GM18858 (cell line): Measurements from ENCODE around the gene GJD2.

Experiments used
- ATAC-seq: cut with Tn5 transposase; IDR thresholded peaks from one replicate; pipeline ENCODE4 v1.9.1; 2021; ENCODE audit not compliant: unreplicated experiment

Gene GJD2

GRCh38 chr15:34726406-34727100 lies 28.2 kb downstream of the GJD2 start:
- ATAC-seq: no peak

GRCh38 chr15:34725556-34725955 lies 29.2 kb downstream of the GJD2 start:
- ATAC-seq: no peak

DNA sequence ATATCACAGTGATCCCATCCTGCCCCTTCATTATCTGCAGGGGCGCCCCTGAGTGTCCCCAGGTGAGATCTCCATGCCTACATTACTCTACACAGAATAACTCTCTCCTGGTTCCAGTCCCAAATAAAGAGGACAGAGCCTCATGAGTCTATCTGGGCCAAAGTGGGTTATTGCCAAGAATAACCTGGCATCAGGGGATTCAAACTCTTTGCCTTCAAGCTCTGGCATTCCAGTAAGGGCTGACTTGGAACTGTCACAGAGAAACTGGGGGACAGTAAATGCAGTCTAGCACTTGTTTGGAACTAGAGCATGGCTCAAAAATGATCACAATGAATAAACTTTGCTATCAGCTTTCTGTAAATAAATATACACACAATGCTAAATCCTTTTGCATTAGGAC lies 30.3 kb downstream of the GJD2 start:
- ATAC-seq: no peak

DNA sequence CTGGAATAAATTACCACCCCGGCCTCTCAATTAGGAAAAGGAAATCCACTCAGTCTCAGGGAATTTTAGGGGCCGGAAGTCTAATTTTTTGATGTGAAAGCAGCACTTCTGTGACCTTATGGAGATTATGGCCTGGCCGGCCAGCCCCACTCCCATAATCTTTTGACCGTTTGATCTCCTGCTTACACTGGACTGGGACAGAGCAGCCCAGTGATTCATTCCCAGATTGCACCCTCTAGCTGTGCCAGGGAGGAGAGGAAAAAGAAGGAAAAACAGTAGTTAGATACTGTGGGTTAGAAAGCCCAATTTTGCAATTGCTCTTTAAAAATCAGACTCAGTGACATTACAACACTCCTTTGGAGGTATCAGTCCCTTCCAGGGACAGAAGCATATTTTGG lies 32.4 kb downstream of the GJD2 start:
- ATAC-seq: no peak

GRCh38 chr15:34721802-34722438 lies 32.9 kb downstream of the GJD2 start:
- ATAC-seq: no peak

DNA sequence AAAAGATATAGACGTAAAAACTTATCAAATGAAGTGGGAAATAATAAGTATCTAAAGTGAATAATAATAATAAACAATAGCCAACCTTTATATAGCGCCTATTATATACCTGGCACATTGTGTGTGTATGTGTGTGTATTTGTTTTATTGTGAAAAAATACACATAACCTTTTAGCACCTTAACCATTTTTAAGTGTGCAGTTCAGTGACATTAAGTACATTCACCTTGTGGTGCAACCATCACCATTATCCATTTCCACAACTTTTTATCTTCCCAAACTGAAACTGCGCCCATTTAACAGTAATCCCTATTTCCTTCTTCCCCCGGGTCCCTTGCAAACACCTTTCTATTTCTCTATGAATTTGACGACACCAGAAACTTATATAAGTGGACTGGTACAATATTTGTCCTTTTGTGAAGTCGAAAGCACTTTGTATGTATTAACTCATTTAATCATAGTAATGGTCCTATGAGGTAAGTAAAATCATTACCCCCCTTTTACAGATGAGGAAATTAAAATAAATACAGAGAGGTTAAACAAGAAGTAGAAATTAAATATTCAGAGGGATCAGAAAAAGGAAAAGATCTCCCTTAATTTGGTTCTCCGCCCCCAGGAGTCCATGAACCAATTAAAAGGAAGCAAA lies 33.5 kb downstream of the GJD2 start:
- ATAC-seq: no peak

GRCh38 chr15:34719695-34720094 lies 35.1 kb downstream of the GJD2 start:
- ATAC-seq: no peak

DNA sequence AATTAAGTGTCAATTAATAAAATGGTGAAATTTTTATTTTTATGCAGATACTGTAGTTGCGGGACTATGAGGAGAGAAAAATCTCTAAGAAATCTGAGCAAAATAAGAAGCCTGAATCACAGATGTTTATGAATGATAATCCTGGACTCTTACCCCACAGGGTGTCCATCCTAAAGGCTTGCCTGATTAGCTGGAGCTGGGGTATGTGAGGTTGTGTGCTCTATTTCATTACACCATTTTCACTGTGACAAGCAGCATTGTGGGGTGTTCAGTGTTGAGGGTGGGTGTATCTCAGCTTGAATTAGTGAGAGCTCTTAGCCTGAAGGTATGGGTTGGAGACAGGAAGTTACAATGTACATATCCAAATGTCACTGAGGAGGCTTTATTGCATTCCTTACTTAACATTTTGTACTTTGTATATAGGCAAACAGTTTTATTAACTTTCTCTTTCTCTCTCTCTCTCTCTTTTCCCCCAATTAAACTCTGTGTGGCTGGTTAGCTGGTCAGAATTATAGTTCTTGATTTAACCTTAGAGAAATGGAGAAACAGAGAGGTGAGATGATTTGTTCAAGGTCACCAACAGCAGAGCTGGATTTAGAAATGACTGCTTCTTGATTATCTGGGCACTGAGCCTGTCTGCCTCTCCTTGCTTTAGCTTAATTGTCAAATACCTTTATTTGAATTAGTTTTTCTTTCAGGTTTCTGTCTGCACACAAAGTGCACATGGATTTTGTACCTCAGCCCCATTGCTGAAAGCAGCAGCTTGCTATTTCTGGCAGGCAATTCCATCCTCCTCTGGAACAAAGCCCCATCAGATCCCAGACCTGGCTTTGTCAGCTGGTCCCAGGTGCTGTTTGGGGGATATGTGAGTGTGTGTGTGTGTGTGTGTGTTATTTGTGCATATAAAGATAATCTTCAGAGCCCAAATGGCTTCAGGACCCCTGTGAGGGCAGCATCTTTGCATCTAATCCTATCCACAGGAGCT lies 35.8 kb downstream of the GJD2 start:
- no peak for ATAC-seq

GRCh38 chr15:34717729-34718128 lies 37.1 kb downstream of the GJD2 start:
- ATAC-seq: no peak

DNA sequence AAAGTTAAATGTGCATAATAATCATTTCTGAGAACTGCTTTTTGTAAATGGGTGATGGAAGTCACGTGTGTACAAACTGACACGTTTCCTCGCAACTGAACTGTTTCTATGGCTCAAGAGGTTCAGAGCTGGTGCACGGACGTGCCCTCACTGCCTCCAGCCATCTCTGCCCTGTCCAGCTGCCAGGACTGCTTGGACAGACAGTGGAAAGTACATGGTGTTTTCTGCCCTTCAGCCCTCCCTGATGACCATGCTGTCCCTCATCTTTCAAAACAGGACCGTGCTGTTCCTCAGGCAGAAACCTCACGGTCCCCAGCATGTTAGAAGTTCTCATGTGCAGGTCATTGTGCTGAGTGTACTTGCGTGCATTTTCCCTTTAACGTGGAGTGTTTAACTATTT lies 38.7 kb downstream of the GJD2 start:
- ATAC-seq: no peak

DNA sequence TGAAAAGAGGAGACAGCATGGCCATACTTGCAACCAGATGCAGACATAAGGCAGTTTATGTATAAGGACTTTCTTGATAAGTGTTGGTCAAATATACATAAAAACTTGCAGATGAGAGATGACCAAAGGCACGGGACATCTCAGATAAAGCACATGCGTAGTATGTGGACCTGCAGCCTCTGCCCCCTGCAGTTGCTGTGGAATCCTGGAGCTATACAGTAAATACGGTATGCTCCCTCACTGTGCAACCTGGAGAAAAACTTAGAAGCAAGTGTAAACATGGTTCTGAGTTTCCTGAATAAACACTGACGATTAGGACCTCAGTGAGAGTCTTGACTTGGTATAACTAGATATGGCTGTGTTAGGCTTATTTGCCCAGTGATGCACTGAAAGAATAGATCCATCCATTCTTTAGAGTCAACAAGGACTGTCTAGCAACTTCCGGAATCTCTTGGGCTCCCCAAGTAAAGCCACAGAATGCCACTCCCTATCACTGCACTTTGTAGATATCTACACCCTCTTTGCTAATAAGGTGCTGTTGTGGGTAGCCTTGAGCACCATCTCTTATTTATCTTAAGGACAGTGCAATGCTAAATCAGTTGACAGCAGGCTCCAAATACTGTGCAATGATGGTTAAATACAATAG lies 40.2 kb downstream of the GJD2 start:
- ATAC-seq: no peak

DNA sequence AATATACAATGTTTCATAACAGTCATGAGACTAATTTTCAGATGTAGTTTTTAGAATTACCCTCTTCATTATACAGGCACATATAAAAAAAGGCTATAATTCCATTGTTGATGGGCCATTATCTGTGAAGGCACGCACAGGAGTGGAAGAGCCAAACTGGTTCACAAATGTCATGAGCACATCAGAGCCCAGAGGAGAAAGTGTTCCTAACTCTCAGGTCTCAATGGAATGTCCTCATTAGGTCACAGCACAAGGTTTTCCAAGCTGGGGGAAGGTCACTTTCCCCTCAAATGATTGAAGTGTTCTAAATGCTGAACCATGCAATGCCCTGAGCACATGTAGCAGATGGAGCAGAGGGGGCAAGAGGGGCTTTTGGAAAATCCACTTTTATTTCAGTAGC lies 41.2 kb downstream of the GJD2 start:
- ATAC-seq: no peak

GRCh38 chr15:34709866-34710265 lies 44.9 kb downstream of the GJD2 start:
- no peak for ATAC-seq

DNA sequence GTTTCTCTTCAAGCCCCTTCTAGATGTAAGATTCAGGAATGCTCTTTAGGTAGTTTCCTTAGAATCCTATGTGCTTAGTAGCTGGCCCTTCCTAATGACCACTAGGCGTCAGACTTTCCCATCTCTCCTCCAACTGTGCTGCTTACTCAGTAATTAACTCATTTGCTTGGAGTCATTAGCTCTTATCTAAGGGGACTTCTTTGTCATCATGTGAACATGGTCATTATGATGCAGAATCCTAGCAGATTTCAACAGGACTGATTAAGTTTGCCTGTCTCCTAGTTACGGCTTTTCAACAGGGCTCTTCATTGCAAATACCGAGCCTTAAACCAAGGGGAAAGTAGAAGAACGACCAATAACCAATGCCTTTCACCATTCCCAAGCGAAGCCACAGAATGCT lies 46.4 kb downstream of the GJD2 start:
- ATAC-seq: no peak

- no peak for ATAC-seq
Observed at GRCh38 chr15:34701536-34701935, 53.3 kb downstream of the GJD2 start.
